Stimulated activated CD8-positive, alpha-beta memory T cell treated with anti-CD3 and anti-CD28 coated beads, Interleukin-7, amount 100 ng/mL, for 24 hours (primary cell): Measurements from ENCODE around the gene CGNL1.

Experiments
- DNase-seq: peaks from one replicate; pipeline ENCODE4 v3.0.0-alpha.2; 2020; ENCODE audit warnings: low read depth

Gene CGNL1

GRCh38 chr15:57575363-57575762, 199.1 kb downstream of the CGNL1 start:
- no peak for DNase-seq

GRCh38 chr15:57578288-57578900, 202.1 kb downstream of the CGNL1 start:
- DNase-seq: no peak

GRCh38 chr15:57580428-57580827, 204.1 kb downstream of the CGNL1 start:
- no peak for DNase-seq

GRCh38 chr15:57580866-57581265, 204.6 kb downstream of the CGNL1 start:
- no peak for DNase-seq

GRCh38 chr15:57582090-57582489, 205.8 kb downstream of the CGNL1 start:
- no peak for DNase-seq

GRCh38 chr15:57583282-57583681, 207.0 kb downstream of the CGNL1 start:
- DNase-seq: no peak

GRCh38 chr15:57583720-57584119, 207.4 kb downstream of the CGNL1 start:
- DNase-seq: no peak

GRCh38 chr15:57586661-57587424, 210.5 kb downstream of the CGNL1 start:
- no peak for DNase-seq

GRCh38 chr15:57589281-57589680, 213.0 kb downstream of the CGNL1 start:
- DNase-seq: no peak

- DNase-seq: no peak
Measured at GRCh38 chr15:57589754-57590153, 213.4 kb downstream of the CGNL1 start.

- no peak for DNase-seq
Measured at GRCh38 chr15:57591237-57591821, 215.0 kb downstream of the CGNL1 start.

- DNase-seq: no peak
Measured at GRCh38 chr15:57591822-57592367, 215.6 kb downstream of the CGNL1 start, which contains the start of gene MYZAP. TSS of gene MYZAP (plus strand) at chr15:57591904. CDS start at chr15:57592035, 131 bp downstream.

GRCh38 chr15:57592426-57592825, 216.1 kb downstream of the CGNL1 start:
- DNase-seq: no peak

- no peak for DNase-seq
Measured at GRCh38 chr15:57592836-57593420, 216.6 kb downstream of the CGNL1 start.

- no peak for DNase-seq
Measured at GRCh38 chr15:57594479-57594878, 218.2 kb downstream of the CGNL1 start.

- no peak for DNase-seq
Measured at GRCh38 chr15:57595011-57595866, 218.9 kb downstream of the CGNL1 start.

- DNase-seq: no peak
Measured at GRCh38 chr15:57596301-57596855, 220.1 kb downstream of the CGNL1 start.

GRCh38 chr15:57596978-57597377, 220.7 kb downstream of the CGNL1 start:
- DNase-seq: no peak

- no peak for DNase-seq
Measured at GRCh38 chr15:57597431-57597830, 221.1 kb downstream of the CGNL1 start.

GRCh38 chr15:57598346-57598745, 222.0 kb downstream of the CGNL1 start:
- DNase-seq: no peak

- no peak for DNase-seq
Measured at GRCh38 chr15:57599296-57599810, 223.0 kb downstream of the CGNL1 start.
